Stimulated activated CD8-positive, alpha-beta memory T cell treated with anti-CD3 and anti-CD28 coated beads, Interleukin-12 subunit alpha, Interleukin-12 subunit beta, amount 100 ng/mL, for 24 hours (primary cell): Measurements from ENCODE around the gene OTOR.

Source experiments
- DNase-seq: peaks from one replicate; pipeline ENCODE4 v3.0.0-alpha.2; 2020; ENCODE audit errors: extremely low read depth

The OTOR gene

GRCh38 chr20:16749573-16749972 lies 1.4 kb downstream of the OTOR start:
- DNase-seq: no peak

- no peak for DNase-seq
These were observed 3.9 kb downstream of the OTOR start for GRCh38 chr20:16752082-16752481.

GRCh38 chr20:16752901-16753300 lies 4.7 kb downstream of the OTOR start:
- no peak for DNase-seq

GRCh38 chr20:16758454-16759180 lies 10.5 kb downstream of the OTOR start:
- no peak for DNase-seq

DNA sequence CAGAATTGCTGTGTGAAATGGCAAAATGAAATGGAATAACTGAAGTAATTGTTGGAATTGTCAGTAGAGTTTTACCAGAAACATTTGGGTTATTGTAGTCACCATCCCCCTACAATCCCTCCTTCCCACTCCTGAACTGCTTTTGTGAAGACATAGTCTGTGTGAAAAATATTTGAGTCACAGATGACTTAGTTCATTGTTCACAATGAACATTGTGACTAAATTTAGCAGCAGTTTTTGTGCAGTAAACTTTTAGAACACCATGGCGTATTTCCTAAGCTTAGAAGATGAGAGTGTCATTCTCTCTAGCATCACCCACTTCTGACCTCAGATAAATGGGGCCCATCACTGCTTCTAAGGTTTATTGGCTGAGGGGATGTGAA lies 11.0 kb downstream of the OTOR start:
- no peak for DNase-seq

- no peak for DNase-seq
These were observed 12.5 kb downstream of the OTOR start for GRCh38 chr20:16760431-16761304.

GRCh38 chr20:16761305-16761829 lies 13.2 kb downstream of the OTOR start:
- no peak for DNase-seq

DNA sequence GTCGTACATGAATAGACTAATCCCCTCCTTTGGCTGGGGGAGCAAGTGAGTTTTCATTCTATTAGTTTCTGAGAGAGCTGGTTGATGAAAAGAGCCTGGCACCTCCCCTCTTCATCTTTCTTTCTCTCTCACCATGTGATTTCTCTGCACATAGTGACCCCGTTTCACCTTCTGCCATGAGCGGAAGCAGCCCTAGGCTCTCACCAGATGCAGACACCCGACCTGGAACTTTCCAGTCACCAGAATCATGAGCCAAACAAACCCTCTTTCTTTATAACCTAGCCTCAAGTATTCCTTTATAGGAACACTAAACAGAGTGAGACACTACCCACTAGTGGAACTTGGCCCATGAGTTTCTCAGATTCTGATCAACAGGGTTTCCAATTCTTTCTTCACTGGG lies 16.4 kb downstream of the OTOR start:
- DNase-seq: no peak

GRCh38 chr20:16771213-16771612 lies 23.1 kb downstream of the OTOR start:
- no peak for DNase-seq

DNA sequence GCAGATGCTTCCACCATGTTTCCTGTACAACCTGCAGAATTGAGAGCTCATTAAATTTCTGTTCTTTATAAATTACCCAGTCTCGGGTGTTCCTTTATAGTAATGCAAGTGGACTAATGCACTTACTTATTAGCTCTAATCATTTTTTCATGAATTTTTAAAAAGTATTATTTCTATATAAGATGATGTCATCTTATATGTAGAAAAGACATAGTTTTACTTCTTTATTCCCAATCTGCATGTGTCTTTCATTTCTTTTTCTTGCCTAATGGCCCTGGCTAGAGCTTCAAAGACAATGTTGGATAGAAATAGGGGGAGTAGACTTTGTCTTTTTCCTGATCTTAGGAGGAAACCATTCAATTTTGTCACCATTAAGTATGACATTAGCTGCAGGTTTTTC lies 27.8 kb downstream of the OTOR start:
- DNase-seq: no peak

DNA sequence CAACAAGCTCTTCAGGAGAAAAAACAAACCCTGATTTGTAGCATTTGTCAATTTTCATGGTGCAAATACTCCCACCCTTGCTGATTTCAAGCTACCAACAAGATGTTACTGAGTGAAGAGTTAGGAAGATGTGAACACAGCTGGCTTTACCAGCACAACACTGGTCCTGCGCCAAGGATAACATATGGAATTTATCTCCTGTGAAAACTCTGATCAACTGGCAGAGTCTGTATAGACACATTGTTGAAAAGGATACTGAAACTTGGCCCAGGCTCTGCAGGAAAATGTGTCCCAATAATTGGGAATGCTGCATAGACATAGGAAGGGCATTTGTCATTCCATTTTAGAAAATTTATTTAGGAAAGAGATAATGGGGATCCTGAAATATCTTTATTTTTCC lies 29.0 kb downstream of the OTOR start:
- no peak for DNase-seq

GRCh38 chr20:16778159-16778558 lies 30.0 kb downstream of the OTOR start:
- DNase-seq: no peak

- DNase-seq: no peak
These were observed 33.3 kb downstream of the OTOR start for GRCh38 chr20:16781496-16781895.

DNA sequence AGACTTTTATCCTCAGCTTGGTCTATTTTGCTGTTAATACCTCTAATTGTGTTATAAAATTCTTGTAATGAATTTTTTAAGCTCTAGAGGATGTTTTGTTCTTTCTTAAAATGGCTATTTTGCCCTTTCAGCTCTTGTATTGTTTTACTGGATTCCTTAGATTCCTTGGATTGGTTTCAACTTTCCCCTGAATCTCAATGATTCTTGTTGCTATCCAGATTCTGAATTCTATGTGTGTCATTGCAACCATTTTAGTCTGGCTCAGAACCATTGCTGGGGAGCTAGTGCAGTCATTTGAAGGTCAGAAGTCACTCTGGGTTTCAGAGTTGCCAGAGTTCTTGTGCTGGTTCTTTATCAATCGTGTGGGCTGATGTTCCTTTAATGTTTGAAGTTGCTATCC lies 37.1 kb downstream of the OTOR start:
- no peak for DNase-seq
